Left forelimb (tissue), 1 donor: ENCODE data around the gene RWDD4.
"Not testable (repeated sequence)": the region's sequence is repeated elsewhere in the genome, so short reads cannot be mapped to it uniquely, and the experiment has no call there.

Source experiments
- DNase-seq: peaks from one replicate; pipeline ENCODE4 v3.0.0-alpha.2; 2018; ENCODE audit warnings: low spot score

The RWDD4 gene

GRCh38 chr4:183635741-183636140 lies 23.2 kb downstream of the RWDD4 start:
- no peak for DNase-seq

GRCh38 chr4:183635321-183635720 lies 23.7 kb downstream of the RWDD4 start:
- DNase-seq = no peak

- DNase-seq = no peak
Measured at GRCh38 chr4:183633476-183634400, 25.2 kb downstream of the RWDD4 start.

- DNase-seq = no peak
Measured at GRCh38 chr4:183632689-183633088, 26.3 kb downstream of the RWDD4 start.

GRCh38 chr4:183631577-183632198 lies 27.3 kb downstream of the RWDD4 start:
- no peak for DNase-seq

- DNase-seq = no peak
Measured at GRCh38 chr4:183627979-183628588, 30.9 kb downstream of the RWDD4 start.

- not testable (repeated sequence) for DNase-seq
Measured at GRCh38 chr4:183627286-183627685, 31.7 kb downstream of the RWDD4 start.

GRCh38 chr4:183626168-183626567 lies 32.8 kb downstream of the RWDD4 start:
- no peak for DNase-seq

- no peak for DNase-seq
Measured at GRCh38 chr4:183624548-183624947, 34.4 kb downstream of the RWDD4 start.

GRCh38 chr4:183621875-183622274 lies 37.1 kb downstream of the RWDD4 start:
- DNase-seq = no peak

GRCh38 chr4:183620421-183620820 lies 38.6 kb downstream of the RWDD4 start:
- DNase-seq = no peak

GRCh38 chr4:183618681-183619080 lies 40.3 kb downstream of the RWDD4 start:
- DNase-seq = no peak

- no peak for DNase-seq
Measured at GRCh38 chr4:183617075-183617474, 41.9 kb downstream of the RWDD4 start.

- DNase-seq = no peak
Measured at GRCh38 chr4:183612329-183613250, 46.4 kb downstream of the RWDD4 start.

GRCh38 chr4:183611210-183611830 lies 47.7 kb downstream of the RWDD4 start:
- no peak for DNase-seq

- DNase-seq = no peak
Measured at GRCh38 chr4:183610613-183611012, 48.4 kb downstream of the RWDD4 start.

GRCh38 chr4:183610033-183610432 lies 49.0 kb downstream of the RWDD4 start:
- no peak for DNase-seq

GRCh38 chr4:183609151-183609550 lies 49.8 kb downstream of the RWDD4 start:
- DNase-seq = no peak

GRCh38 chr4:183607894-183608293 lies 51.1 kb downstream of the RWDD4 start:
- no peak for DNase-seq

- DNase-seq = no peak
Measured at GRCh38 chr4:183602557-183603027, 56.4 kb downstream of the RWDD4 start.

- no peak for DNase-seq
Measured at GRCh38 chr4:183601381-183601780, 57.6 kb downstream of the RWDD4 start.
